ENCODE measurements around the gene UQCRQ.

DNA sequence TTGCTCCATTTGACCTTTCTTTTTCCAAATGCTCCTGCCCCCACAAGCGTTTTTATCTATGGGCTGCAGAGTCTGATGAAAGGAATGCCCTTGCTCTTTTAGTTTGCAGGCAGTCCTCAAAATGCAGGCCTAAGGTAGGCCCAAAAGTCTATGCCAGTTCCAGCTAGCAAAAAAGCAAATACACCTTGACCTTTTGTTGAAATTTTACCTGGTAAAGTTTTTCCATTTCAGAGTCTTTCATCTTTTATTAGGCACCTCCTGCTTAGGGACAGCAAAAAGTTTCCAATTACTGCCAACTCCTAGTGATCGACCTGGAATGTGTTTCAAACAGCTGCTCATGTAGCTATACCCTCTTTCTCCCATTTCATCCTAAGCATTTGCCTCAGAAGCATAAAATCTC, 4.4 kb downstream of the UQCRQ start:
- TF ChIP-seq, protein P1, sequence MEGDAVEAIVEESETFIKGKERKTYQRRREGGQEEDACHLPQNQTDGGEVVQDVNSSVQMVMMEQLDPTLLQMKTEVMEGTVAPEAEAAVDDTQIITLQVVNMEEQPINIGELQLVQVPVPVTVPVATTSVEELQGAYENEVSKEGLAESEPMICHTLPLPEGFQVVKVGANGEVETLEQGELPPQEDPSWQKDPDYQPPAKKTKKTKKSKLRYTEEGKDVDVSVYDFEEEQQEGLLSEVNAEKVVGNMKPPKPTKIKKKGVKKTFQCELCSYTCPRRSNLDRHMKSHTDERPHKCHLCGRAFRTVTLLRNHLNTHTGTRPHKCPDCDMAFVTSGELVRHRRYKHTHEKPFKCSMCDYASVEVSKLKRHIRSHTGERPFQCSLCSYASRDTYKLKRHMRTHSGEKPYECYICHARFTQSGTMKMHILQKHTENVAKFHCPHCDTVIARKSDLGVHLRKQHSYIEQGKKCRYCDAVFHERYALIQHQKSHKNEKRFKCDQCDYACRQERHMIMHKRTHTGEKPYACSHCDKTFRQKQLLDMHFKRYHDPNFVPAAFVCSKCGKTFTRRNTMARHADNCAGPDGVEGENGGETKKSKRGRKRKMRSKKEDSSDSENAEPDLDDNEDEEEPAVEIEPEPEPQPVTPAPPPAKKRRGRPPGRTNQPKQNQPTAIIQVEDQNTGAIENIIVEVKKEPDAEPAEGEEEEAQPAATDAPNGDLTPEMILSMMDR (IDR thresholded peaks at IDR 0.05) = no peak
- TF ChIP-seq POLR2A (IDR thresholded peaks at IDR 0.05) (no peak), POLR2AphosphoS5 (IDR thresholded peaks at IDR 0.05) (no peak), EP300 (IDR thresholded peaks at IDR 0.05; ENCODE audit: low read depth) (no peak)

Measured in transverse colon (tissue), 4 donors.